IPS DF 4.7 (cell line): ENCODE results near the gene KCP.

Experiments
- DNase-seq: peaks from one replicate; pipeline ENCODE4 v3.0.0-alpha.2; 2013; ENCODE audit warnings: low spot score; ENCODE audit errors: extremely low read depth

The KCP gene

DNA sequence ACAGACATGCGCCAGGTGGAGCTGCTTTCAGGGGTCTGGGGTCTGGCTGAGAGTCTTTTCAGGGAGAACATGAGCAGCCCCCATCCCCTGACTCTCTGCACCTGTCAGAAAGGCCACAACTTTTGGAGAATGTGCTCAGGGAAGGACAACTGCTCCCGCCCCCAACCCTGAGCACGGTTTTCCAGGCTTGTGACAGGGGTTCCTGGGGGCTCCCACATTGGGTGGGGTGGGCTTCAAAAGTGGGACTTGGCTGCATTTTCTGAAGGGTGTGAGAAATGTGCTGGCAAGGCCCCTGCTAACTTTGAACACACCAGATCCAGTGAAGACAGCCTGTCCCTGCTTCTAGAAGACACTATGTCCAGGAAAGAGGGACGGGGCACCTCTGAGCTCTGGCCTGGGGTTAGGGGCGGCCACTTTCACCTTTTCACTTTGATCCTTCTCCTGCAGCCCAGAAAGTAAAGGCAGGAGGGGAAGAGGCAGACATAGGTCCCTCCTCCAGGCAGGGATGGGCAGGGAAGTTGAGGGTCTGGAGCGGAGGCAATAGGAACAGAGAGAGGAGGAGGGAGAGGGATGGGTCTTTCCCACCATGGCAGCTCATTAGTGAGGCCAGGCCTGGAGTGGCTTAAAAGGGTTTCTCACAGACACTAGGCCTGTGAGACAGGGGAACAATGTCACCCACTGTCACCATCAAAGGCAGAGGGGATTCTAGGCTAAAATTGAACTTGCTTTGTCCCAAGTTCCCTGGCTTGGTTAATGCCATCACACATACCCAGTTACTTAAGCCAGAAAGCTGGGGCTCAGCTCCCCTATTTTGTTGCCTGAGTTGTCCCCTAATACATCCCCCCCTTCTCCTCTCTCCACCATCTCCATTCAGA, 1.5 kb downstream of the KCP start:
- DNase-seq: no peak

DNA sequence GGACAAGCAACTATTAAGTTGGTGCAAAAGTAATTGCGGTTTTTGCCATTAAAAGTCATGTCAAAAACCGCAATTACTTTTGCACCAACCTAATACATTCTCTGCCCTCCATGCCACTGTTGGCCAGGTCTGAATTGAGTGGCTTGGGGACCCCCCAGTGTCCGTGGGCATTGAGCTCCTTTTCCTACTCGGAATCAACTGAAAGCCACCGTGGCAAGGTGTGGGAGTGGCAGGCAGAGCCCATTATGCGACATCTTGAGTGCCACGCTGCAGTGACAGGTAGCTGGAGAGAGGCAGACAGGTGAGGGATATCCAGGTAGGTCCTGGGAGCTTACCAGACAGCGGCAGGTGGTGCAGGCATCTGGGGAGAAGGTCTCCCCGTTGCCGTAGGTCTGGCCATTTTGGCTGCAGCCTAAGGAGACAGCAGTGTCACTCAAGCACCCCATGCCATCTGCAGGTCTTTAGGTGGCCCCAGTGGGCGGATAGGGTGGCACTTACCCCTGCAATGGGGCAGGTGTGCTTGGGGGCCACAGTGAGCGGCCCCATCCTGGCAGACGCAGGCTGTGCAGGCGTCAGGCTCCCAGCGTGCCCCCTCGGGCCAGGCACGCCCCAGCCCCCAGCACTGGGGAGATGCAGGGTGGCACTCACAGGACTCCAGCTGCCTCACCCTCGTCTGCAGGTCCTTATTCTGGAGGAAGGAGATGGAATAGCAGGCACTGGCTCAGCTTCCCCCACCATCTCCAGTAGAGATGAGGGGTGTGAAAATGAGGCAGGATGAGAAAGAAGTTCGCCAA, 3.5 kb downstream of the KCP start:
- no peak for DNase-seq

DNA sequence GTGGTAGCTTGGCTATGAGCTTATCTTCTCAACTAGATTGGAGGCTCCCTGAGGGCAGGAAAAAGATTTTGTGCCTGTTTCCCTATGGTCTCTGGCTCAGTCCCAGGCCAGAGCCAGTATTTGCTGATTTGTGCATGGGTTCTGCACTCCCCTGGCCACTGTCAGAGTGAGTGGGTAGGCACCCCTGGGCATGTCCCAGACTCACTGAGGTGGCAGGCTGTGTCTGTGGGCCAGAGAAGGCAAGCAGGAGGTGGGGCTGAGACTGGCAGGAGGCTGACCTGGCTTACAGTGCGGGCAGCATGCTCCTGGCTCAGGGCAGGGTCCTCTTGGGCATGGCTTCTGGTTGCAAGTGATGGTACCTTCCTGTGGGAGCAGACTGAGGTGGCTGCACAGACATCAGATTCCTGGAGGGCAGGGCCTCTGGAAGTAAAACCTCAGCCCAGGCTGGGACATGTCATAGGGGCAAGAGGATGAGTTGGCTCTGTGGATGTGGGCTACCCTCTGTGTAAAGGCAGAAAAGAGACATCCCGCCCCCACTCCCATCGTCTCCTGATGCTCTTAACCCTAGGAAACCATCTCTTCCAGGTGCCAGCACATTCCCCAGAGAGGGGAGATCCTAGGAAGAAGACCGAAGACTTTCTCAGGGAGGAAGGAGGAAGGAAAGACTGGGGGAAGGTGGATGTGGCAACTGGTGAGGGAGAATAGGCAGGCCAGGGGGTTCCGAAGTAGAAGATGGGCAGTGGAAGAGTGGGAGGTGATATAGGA, 4.3 kb downstream of the KCP start:
- no peak for DNase-seq

- DNase-seq: no peak
Measured at GRCh38 chr7:128904381-128905197, 5.9 kb downstream of the KCP start.

GRCh38 chr7:128903621-128904361, 6.7 kb downstream of the KCP start:
- DNase-seq: no peak

DNA sequence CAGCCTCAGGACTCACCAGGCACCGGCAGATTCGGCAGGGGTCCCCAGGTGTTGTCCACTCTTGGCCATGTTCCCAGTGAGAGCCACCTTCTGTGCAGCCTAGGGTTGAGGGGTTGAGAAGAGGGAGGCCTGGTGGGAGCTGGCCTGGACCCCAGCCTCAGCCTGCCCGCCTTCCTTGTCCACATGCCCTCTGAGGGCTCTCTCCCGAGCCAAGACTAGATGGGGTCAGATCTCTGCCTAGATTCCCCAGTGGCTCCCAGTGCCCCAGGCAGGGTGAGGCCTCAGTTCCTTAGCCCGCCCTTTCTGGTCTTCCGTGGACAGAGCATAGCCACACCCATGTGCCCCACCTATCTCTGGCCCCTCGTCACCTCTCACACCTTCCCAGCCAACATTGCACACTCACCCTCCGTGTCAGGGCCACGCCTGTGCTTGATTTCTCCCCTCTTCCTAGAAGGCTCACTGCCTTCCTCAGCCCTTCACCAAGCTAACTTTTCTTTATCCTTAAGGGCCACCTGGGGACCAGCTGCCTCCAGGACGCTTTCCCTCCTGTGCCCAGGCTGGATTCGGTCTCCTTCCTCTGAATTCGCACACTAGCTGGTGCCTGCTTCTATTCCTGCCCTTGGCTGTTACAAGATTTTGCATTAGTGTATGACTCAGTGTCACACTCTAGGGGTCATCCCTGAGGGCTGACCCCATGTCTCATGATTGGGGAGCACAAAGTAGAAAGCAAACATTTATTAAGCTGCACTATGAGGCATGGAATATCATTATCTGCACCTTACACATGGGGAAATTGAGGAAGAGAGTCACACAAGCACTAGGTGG, 7.5 kb downstream of the KCP start:
- no peak for DNase-seq

DNA sequence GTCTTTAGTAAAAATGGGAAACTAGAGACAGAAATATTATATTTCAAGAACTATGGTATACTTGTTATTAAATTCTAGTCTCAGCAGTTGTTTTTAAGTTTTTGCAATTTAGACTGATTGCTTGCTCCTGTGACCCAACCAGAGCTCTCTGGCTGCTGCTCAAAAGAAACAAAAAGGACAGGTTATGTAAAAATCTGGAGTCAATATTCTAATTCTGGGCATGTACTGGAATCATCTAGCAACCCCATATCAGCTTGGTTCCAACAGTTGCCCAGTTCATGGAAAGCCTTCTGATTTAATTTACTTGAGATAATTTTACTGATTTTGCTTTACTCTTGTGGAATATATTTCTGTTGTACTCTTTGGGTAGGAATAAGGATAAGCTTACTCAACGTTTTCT, 10.3 kb downstream of the KCP start:
- no peak for DNase-seq

DNA sequence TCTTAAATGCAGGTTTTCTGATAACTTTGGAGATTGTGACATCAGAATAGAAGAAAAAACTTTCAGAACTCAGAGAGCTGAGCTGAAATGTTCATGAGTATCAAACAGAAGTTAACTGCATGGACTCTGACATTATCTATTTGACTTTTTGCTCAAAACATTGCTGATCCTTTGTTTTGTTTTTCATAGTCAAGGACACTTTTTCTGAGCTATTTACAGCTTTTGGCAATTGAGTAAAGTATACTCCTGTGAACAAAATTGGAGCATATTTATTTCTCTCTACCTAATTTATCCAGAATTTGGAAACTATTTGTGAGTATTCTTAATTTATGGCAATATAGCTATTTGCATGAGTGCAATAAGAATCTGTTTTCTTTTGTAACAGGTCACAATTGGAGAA, 11.1 kb downstream of the KCP start:
- DNase-seq: no peak

DNA sequence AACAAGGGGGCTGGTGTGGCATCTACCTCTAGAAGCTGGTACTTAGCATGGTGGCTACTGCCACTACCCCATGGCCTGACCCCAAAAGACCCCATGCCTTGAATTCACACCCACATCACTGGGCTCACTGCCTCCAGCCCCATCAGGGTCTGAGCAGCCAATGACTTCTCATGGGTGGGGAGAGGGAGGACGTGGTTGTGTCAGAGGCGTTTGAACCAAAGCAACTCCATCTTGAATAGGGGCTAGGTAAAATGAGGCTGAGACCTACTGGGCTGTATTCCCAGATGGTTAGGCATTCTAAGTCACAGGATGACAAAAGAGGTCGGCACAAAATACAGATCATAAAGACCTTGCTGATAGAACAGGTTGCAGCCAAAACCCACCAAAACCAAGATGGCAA, 15.2 kb downstream of the KCP start:
- no peak for DNase-seq

DNA sequence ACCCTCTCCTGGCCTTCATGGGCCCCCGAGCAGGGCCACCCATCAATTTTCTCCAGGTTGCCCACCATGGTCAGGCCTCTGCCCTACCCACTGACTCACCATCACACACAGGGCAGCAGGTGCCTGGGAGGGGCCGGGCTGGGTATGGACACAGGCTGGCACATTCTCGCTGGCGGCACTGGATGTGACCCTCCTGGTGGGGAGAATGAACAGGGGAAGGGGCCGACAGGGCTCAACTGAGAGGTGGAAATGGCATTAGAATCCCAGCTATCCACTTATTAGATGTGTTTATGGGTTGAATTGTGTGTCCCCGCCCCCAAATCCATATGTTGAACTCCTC, 16.4 kb downstream of the KCP start:
- DNase-seq: no peak

DNA sequence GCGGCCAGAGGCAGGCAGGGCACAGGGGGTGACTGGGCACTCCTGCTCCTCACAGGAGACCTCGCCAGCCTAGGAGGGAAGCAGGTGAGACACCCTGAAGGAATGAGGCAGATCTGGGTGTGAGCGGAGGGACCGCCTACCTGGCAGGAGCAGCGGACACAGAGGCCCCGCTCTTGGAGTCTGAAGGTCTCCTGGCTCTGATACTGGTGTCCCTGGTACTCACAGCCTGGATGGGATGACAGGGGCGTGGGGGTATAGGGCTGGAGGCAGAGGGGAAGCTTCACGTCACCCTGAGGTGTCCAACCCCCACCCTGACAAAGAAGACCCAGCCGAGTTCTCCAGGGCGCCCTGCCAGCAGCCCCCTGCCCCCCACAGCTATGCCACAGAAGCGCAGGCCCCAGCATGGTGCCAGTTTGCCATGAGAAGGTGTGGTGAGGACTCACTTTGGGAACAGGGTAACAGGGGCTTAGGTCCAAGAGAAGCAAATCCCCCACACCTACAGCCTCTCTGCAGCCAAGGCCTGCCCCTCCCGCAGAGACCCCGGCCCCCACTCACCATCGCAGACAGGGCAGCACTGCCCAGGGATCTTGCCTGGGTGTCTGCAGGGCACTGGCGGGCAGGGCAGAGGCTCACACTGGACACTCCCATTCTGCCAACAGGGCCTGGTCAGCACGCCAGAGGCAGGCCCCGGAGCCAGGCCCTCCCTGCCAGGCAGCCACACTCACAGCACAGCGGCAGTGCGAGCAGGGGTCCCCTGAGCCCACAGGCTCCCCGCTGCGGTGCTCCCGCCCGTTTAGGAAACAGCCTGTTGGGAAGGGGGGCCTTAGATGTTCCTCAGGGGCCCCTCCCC, 17.0 kb downstream of the KCP start:
- no peak for DNase-seq

DNA sequence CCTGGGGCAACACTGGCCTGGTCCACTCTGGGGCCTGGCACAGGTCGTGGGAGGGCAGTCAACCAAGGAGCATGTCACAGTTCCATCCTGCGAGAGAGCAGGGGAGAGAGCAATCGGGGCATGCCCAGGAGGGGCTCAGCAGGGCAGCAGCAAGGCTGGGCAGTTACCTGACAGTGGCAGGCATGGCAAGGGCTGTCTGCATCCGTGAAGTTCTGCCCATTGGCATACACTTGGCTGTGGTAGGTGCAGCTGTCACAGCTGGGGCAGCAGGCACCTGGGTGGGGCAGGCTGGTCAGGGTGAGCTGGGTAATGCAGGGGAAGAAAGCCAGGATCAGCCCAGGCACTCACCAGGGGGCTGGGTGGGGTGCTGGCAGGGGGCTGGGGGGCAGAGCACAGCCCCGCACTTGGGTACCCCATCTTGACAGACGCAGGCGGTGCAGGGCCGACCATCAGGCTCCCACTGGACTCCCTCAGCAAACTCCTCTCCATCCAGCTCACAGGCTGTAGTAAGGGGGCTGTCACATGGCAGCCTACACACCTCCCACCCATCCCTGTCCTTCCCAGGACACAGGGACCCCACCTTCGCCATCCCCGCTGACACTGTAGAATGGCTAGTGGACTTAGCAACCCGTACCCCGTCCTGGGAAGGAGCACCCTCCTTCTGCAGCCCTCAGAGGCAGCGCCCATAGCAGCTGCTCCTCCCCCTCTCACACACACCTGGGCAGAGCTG, 17.8 kb downstream of the KCP start:
- no peak for DNase-seq

DNA sequence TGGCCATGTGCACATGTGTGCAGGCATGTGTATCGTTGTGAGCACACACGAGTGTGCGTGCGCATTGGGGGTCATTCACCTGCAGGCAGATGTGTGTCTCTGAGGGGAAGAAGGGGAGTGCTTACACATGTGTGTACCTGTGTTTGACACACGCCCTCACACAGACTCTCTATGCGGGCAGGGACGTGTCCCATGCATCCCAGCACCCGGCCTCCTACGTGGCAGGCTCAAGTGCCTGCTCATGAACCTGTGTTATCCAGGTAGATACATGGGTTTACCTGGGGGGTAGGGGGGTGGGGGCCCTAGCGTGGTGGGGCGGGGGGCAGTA, 18.6 kb downstream of the KCP start:
- no peak for DNase-seq

DNA sequence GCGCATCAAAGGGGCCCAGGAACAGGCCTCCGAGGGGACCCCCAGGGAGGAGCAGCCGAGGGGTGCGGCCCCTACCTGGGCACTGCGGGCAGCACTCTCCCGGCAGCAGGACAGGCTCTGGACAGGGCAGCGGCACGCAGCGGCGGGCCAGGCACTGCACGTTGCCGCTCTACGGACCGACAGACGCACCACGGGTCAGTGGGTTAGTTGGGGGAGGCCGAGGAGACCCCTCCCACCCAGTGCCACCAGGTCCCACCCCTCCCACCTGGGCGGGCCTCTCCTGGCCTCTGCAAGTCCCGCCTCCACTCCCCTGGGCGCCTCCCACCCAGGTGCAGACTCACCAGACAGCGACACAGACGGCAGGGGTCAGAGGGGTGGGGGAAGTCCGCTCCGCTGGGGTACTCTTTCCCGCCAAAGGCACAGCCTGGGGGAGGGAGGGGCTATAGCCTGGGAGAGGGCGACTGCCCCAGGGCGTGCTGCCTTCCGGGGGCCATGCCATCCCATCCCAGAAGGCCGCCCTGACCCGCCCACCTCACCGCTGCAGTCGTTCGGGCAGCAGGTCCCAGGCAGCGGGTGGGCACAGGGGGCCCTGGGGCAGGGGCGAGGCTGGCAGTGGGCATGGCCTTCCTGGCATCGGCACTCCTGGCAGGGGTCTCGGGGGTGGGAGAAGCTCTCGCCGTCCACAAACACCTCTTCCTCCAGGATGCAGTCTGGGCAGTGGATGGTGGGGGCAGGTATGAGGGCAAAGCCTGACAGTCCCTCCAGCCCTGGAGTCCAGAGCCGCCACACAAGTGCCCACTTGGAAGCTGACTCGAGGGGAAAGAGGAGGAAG, 19.2 kb downstream of the KCP start:
- no peak for DNase-seq

- no peak for DNase-seq
Measured at GRCh38 chr7:128890306-128891109, 20.0 kb downstream of the KCP start.

DNA sequence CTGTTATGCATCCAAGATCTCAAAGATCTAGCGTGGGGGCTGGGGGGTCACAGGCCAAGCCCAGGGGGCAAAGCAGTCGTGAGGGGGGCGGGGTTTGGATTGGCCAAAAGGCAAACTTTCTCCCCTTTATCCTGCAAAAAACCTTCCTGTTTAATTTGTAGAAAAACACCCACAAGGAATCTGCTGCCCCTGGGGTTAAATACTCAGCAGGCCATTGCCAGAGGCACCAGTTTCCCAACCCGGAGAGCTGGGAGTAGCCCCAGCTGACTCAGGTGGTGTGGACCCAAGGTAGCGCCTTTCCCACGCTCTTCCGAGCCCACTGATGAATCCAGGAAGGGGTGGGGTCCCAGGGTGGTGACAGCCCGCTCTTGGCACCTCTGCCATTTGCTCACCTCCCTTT, 21.4 kb downstream of the KCP start:
- no peak for DNase-seq

- DNase-seq: no peak
Measured at GRCh38 chr7:128888756-128889095, 21.8 kb downstream of the KCP start.
